VCaP (cell line): ENCODE data around the gene VSTM2L.

Source experiments
- H3K27ac ChIP-seq: fragments of 450-650 bp; 2 replicates; pipeline ENCODE4 v1.5.1; 2017
- CTCF ChIP-seq: fragments of 450-650 bp; conservative IDR thresholded peaks from 2 replicates; pipeline ENCODE4 v1.5.1; 2017; ENCODE audit warnings: mild to moderate bottlenecking, moderate library complexity

The VSTM2L gene

GRCh38 chr20:37912874-37913273, 9.9 kb downstream of the VSTM2L start:
- H3K27ac ChIP-seq = peak overlapping the region; percentile 43; the same call in 1 of the 2 replicates
- no peak for TF ChIP-seq CTCF

GRCh38 chr20:37913567-37914366, 10.8 kb downstream of the VSTM2L start:
- TF ChIP-seq CTCF = no peak
- no peak overlapping the region for H3K27ac ChIP-seq

GRCh38 chr20:37914367-37914671, 11.4 kb downstream of the VSTM2L start:
- no peak overlapping the region for H3K27ac ChIP-seq
- TF ChIP-seq CTCF = no peak

- no peak for TF ChIP-seq CTCF
- H3K27ac ChIP-seq = no peak overlapping the region
Observed at GRCh38 chr20:37914672-37915433, 11.9 kb downstream of the VSTM2L start.

- TF ChIP-seq CTCF = no peak
- H3K27ac ChIP-seq = no peak overlapping the region
Observed at GRCh38 chr20:37915434-37915787, 12.5 kb downstream of the VSTM2L start.

GRCh38 chr20:37915800-37916570, 13.1 kb downstream of the VSTM2L start:
- TF ChIP-seq CTCF = no peak

GRCh38 chr20:37917461-37917860, 14.5 kb downstream of the VSTM2L start:
- TF ChIP-seq CTCF = no peak
- H3K27ac ChIP-seq = no peak overlapping the region

More at GRCh38 chr20:37915800-37916570, 13.1 kb downstream of the VSTM2L start:
- no peak overlapping the region for H3K27ac ChIP-seq
